Spinal cord (tissue), 10 donors: Measurements from ENCODE around the gene EDARADD. TPM values are rescaled to one million over a fixed set of nuclear protein-coding genes. Genes with fewer than 3 reads are reported as not detected.

Experiments used
- DNase-seq, 6 donors: peaks; one replicate each; pipeline versions ENCODE4 v3.0.0 to v3.0.0-alpha.2; 2013 to 2015; ENCODE audit warnings: low spot score in 6 of 6, low read depth in 4 of 6
- H3K27ac ChIP-seq: one replicate; pipeline ENCODE4 v1.5.1; 2013; ENCODE audit warnings: low read depth, low read length, control low read depth
- H3K27me3 ChIP-seq: one replicate; pipeline ENCODE4 v1.6.1; 2013; ENCODE audit warnings: low read length; ENCODE audit not compliant: control insufficient read depth, insufficient read depth
- H3K36me3 ChIP-seq: one replicate; pipeline ENCODE4 v1.6.1; 2013; ENCODE audit warnings: low read length; ENCODE audit not compliant: control insufficient read depth, insufficient read depth
- H3K4me1 ChIP-seq: one replicate; pipeline ENCODE4 v1.6.1; 2013; ENCODE audit warnings: low read length; ENCODE audit not compliant: control insufficient read depth, insufficient read depth
- H3K4me3 ChIP-seq: one replicate; pipeline ENCODE4 v1.5.1; 2013; ENCODE audit warnings: low read depth, low read length, control low read depth
- H3K9me3 ChIP-seq: one replicate; pipeline ENCODE4 v1.6.1; 2013; ENCODE audit warnings: low read length; ENCODE audit not compliant: control insufficient read depth, insufficient read depth
- WGBS: methylation state at CpG from one replicate; pipeline ENCODE4 v1.1.5; 2013; ENCODE audit warnings: missing lambda C conversion rate; ENCODE audit not compliant: insufficient coverage; 5-methylcytosine and 5-hydroxymethylcytosine counted together
- polyA plus RNA-seq, 2 donors: library from polyadenylated mRNA; unstranded; fragments of 120-200 nt; gene quantifications; one replicate each; pipeline ENCODE4 v1.2.1, GENCODE V29; 2013; ENCODE audit not compliant: insufficient read length in 2 of 2
- total RNA-seq, 2 donors: library from RNA; depleted of rRNA in 1 of 2; stranded (reverse); fragments of 120-200 nt in 1 of 2; fragments of >200 nt in 1 of 2; gene quantifications; one replicate each; pipeline versions ENCODE4 v1.2.3 to v1.2.4, GENCODE V29; 2013 to 2014
- donor health status: healthy.

The EDARADD gene
- total and polyA plus RNA-seq, 4 donors = 0.89 to 2.1 (median 1.4) TPM

- H3K27me3 ChIP-seq = no peaks in the 10 kb centered on the region
- no peak overlapping the region for H3K4me3 ChIP-seq
- no CpG with 5 or more reads among the region's 8 CpGs for WGBS
- no peak overlapping the region for H3K27ac ChIP-seq
- H3K4me1 ChIP-seq = no peaks in the 10 kb centered on the region
- H3K9me3 ChIP-seq = no peaks in the 10 kb centered on the region
- no peaks in the 10 kb centered on the region for H3K36me3 ChIP-seq
- peak in 1 of 6 donors; percentile 30 for DNase-seq
Measured at GRCh38 chr1:236516929-236517704, 123.0 kb downstream of the EDARADD start.

GRCh38 chr1:236518322-236518721 lies 124.2 kb downstream of the EDARADD start:
- Histone ChIP-seq H3K9me3 (no peaks in the 10 kb centered on the region), H3K4me1 (peaks cover 4% of the 10 kb centered on the region), H3K4me3 (no peak overlapping the region), H3K36me3 (no peaks in the 10 kb centered on the region), H3K27me3 (no peaks in the 10 kb centered on the region), H3K27ac (no peak overlapping the region)
- no CpG with 5 or more reads among the region's 5 CpGs for WGBS
- DNase-seq = no peak

- 90% methylated on average over 4 of the region's 4 CpGs for WGBS
- Histone ChIP-seq H3K36me3 (no peaks in the 10 kb centered on the region), H3K27ac (no peak overlapping the region), H3K27me3 (no peaks in the 10 kb centered on the region), H3K4me3 (no peak overlapping the region), H3K9me3 (no peaks in the 10 kb centered on the region), H3K4me1 (peaks cover 7% of the 10 kb centered on the region)
- no peak for DNase-seq
Measured at GRCh38 chr1:236520445-236521005, 126.4 kb downstream of the EDARADD start.

GRCh38 chr1:236522937-236523703 lies 129.0 kb downstream of the EDARADD start:
- peak in 1 of 6 donors; percentile 41 for DNase-seq
- 34% methylated on average over 24 of the region's 26 CpGs for WGBS
- Histone ChIP-seq H3K4me3 (peak overlapping the region; percentile 97), H3K4me1 (peaks cover 7% of the 10 kb centered on the region), H3K36me3 (no peaks in the 10 kb centered on the region), H3K27me3 (no peaks in the 10 kb centered on the region), H3K9me3 (no peaks in the 10 kb centered on the region), H3K27ac (peak overlapping the region; percentile 88)

GRCh38 chr1:236523704-236524141 lies 129.6 kb downstream of the EDARADD start, which contains the start of gene LGALS8:
Gene LGALS8 (plus strand): TSS chr1:236523982. CDS start chr1:236526071, 2,089 bp downstream.
- Histone ChIP-seq H3K9me3 (no peaks in the 10 kb centered on the region), H3K27me3 (no peaks in the 10 kb centered on the region), H3K36me3 (no peaks in the 10 kb centered on the region), H3K4me3 (peak within 1 kb of the TSS; percentile 97), H3K4me1 (peaks cover 7% of the 10 kb centered on the region), H3K27ac (peak within 1 kb of the TSS; percentile 88)
- peak; percentile 72 to 94 (median 78) for DNase-seq
- WGBS = 0% methylated on average over 35 of the region's 35 CpGs

- Histone ChIP-seq H3K9me3 (no peaks in the 10 kb centered on the region), H3K4me1 (peaks cover 7% of the 10 kb centered on the region), H3K27ac (peak overlapping the region; percentile 88), H3K36me3 (peaks cover 5% of the 10 kb centered on the region), H3K27me3 (no peaks in the 10 kb centered on the region), H3K4me3 (peak overlapping the region; percentile 97)
- peak in 5 of 6 donors; percentile 31 to 91 (median 74) for DNase-seq
- WGBS = 0% methylated on average over 29 of the region's 32 CpGs
Measured at GRCh38 chr1:236524142-236524894, 130.2 kb downstream of the EDARADD start.

- 33% methylated on average over 1 of the region's 3 CpGs for WGBS
- Histone ChIP-seq H3K4me1 (peaks cover 7% of the 10 kb centered on the region), H3K27me3 (no peaks in the 10 kb centered on the region), H3K36me3 (peaks cover 5% of the 10 kb centered on the region), H3K9me3 (no peaks in the 10 kb centered on the region), H3K4me3 (peak overlapping the region; percentile 97), H3K27ac (no peak overlapping the region)
- no peak for DNase-seq
Measured at GRCh38 chr1:236524895-236525184, 130.8 kb downstream of the EDARADD start.

GRCh38 chr1:236526079-236526478 lies 132.0 kb downstream of the EDARADD start:
- no peak for DNase-seq
- no peaks in the 10 kb centered on the region for H3K9me3 ChIP-seq
- 75% methylated on average over 2 of the region's 3 CpGs for WGBS
- H3K4me1 ChIP-seq = peaks cover 7% of the 10 kb centered on the region
- no peak overlapping the region for H3K4me3 ChIP-seq
- no peaks in the 10 kb centered on the region for H3K27me3 ChIP-seq
- H3K27ac ChIP-seq = no peak overlapping the region
- H3K36me3 ChIP-seq = peaks cover 5% of the 10 kb centered on the region

GRCh38 chr1:236530286-236530685 lies 136.2 kb downstream of the EDARADD start:
- H3K27me3 ChIP-seq = no peaks in the 10 kb centered on the region
- no peaks in the 10 kb centered on the region for H3K4me1 ChIP-seq
- no peak overlapping the region for H3K27ac ChIP-seq
- no peak for DNase-seq
- no peak overlapping the region for H3K4me3 ChIP-seq
- peaks cover 13% of the 10 kb centered on the region for H3K36me3 ChIP-seq
- WGBS = 100% methylated on average over 1 of the region's 1 CpG
- no peaks in the 10 kb centered on the region for H3K9me3 ChIP-seq
